Measurements from ENCODE around the gene GPR146. TPM values are rescaled to one million over a fixed set of nuclear protein-coding genes. Genes with fewer than 3 reads are reported as not detected.

GPR146 gene
- total RNA-seq, 4 donors from 2014 or later, result 12.5 to 30.8 (median 25.5) TPM

- no peak overlapping the region for H3K27ac ChIP-seq (replicated peaks in 1 of 4)
- H3K4me1 ChIP-seq, result peaks cover 24 to 55% (median 44%) of the 10 kb centered on the region in 4 donors
- no peaks in the 10 kb centered on the region for H3K9me3 ChIP-seq
- 95% methylated on average over 18 of the region's 18 CpGs for WGBS
- intact Hi-C loops (cut with DNase I), result no loop called here
- no peak for TF ChIP-seq EP300 (IDR thresholded peaks at IDR 0.05)
- TF ChIP-seq POLR2A (IDR thresholded peaks at IDR 0.05; ENCODE audit: low read depth), result no peak
- TF ChIP-seq CTCF (IDR thresholded peaks at IDR 0.05), result no peak
- TF ChIP-seq POLR2AphosphoS5 (IDR thresholded peaks at IDR 0.05), result no peak
- H3K4me3 ChIP-seq, result no peak overlapping the region
- peaks cover 7 to 44% (median 29%) of the 10 kb centered on the region in 4 donors for H3K36me3 ChIP-seq
- DNase-seq (ENCODE audit: extremely low spot score), result no peak
- H3K27me3 ChIP-seq, result no peaks in the 10 kb centered on the region
These were observed 47.3 kb downstream of the GPR146 start for GRCh38 chr7:1091644-1092027.

- TF ChIP-seq CTCF (IDR thresholded peaks at IDR 0.05) (no peak), EP300 (IDR thresholded peaks at IDR 0.05) (no peak), POLR2AphosphoS5 (IDR thresholded peaks at IDR 0.05) (no peak), POLR2A (IDR thresholded peaks at IDR 0.05; ENCODE audit: low read depth) (no peak)
- no peak for DNase-seq (ENCODE audit: extremely low spot score)
- WGBS, result 96% methylated on average over 40 of the region's 40 CpGs
- Histone ChIP-seq H3K36me3 (peaks cover 7 to 44% (median 29%) of the 10 kb centered on the region in 4 donors), H3K27ac (replicated peaks in 1 of 4) (no peak overlapping the region), H3K4me3 (no peak overlapping the region), H3K27me3 (no peaks in the 10 kb centered on the region), H3K4me1 (peaks cover 19 to 50% (median 41%) of the 10 kb centered on the region in 4 donors), H3K9me3 (no peaks in the 10 kb centered on the region)
- intact Hi-C loops (cut with DNase I), result no loop called here
These were observed 47.9 kb downstream of the GPR146 start for GRCh38 chr7:1092161-1092632.

- 93% methylated on average over 28 of the region's 40 CpGs for WGBS
These were observed 48.6 kb downstream of the GPR146 start for GRCh38 chr7:1092806-1093501.

GRCh38 chr7:1093502-1093843 lies 49.1 kb downstream of the GPR146 start:
- H3K27ac ChIP-seq (replicated peaks in 1 of 4), result no peak overlapping the region
- 90% methylated on average over 11 of the region's 14 CpGs for WGBS
- H3K4me1 ChIP-seq, result peaks cover 7 to 38% (median 28%) of the 10 kb centered on the region in 4 donors
- DNase-seq (ENCODE audit: extremely low spot score), result no peak
- TF ChIP-seq CTCF (IDR thresholded peaks at IDR 0.05) (no peak), POLR2AphosphoS5 (IDR thresholded peaks at IDR 0.05) (no peak), POLR2A (IDR thresholded peaks at IDR 0.05; ENCODE audit: low read depth) (no peak), EP300 (IDR thresholded peaks at IDR 0.05) (no peak)
- no peak overlapping the region for H3K4me3 ChIP-seq
- H3K36me3 ChIP-seq, result peaks cover 7 to 46% (median 29%) of the 10 kb centered on the region in 4 donors
- H3K9me3 ChIP-seq, result no peaks in the 10 kb centered on the region
- no peaks in the 10 kb centered on the region for H3K27me3 ChIP-seq
- intact Hi-C loops (cut with DNase I), result no loop called here

More at GRCh38 chr7:1092806-1093501, 48.6 kb downstream of the GPR146 start:
- no peaks in the 10 kb centered on the region for H3K27me3 ChIP-seq
- H3K27ac ChIP-seq (replicated peaks in 1 of 4), result no peak overlapping the region
- peaks cover 12 to 43% (median 33%) of the 10 kb centered on the region in 4 donors for H3K4me1 ChIP-seq
- no peak for DNase-seq (ENCODE audit: extremely low spot score)
- intact Hi-C loops (cut with DNase I), result no loop called here
- TF ChIP-seq POLR2AphosphoS5 (IDR thresholded peaks at IDR 0.05) (no peak), CTCF (IDR thresholded peaks at IDR 0.05) (no peak), EP300 (IDR thresholded peaks at IDR 0.05) (no peak), POLR2A (IDR thresholded peaks at IDR 0.05; ENCODE audit: low read depth) (no peak)
- H3K4me3 ChIP-seq, result no peak overlapping the region
- H3K9me3 ChIP-seq, result no peaks in the 10 kb centered on the region
- H3K36me3 ChIP-seq, result peaks cover 7 to 44% (median 29%) of the 10 kb centered on the region in 4 donors

All from esophagus muscularis mucosa (tissue), 4 donors.